ENCODE measurements around the gene DHDDS. TPM values are rescaled to one million over a fixed set of nuclear protein-coding genes. Genes with fewer than 3 reads are reported as not detected.
"Not testable (repeated sequence)": the region's sequence is repeated elsewhere in the genome, so short reads cannot be mapped to it uniquely, and the experiment has no call there.

DHDDS gene
- total and polyA plus RNA-seq, 9 donors, result 13.0 to 46.2 (median 27.3) TPM

DNA sequence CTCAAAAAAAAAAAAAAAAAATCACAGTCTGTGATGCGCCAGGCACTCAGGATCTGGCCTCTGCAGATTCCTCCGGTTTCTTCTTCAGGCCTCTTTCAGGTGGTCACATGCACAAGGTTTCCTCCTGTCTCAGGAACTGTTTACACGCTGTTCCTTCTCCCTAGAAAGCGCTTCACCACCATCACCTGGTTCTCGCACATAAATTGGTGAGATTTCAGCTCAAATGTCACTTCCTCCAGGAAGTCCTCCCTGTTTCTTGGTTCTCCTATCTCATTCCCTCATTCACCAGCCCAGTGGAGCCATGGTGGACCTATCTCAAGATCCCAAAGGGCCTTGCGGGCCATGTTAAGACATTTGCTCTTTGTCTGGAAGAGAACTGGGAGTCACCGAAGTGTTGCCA, 66.8 kb downstream of the DHDDS start:
- Histone ChIP-seq H3K9me3 (no peaks in the 10 kb centered on the region), H3K4me3 (no peak overlapping the region), H3K36me3 (no peaks in the 10 kb centered on the region), H3K4me1 (ENCODE audit: insufficient read depth) (peaks cover 1% of the 10 kb centered on the region), H3K27me3 (no peaks in the 10 kb centered on the region), H3K27ac (no peak overlapping the region)
- intact Hi-C loops (cut with DNase I), result no loop called here
- TF ChIP-seq, protein P1, sequence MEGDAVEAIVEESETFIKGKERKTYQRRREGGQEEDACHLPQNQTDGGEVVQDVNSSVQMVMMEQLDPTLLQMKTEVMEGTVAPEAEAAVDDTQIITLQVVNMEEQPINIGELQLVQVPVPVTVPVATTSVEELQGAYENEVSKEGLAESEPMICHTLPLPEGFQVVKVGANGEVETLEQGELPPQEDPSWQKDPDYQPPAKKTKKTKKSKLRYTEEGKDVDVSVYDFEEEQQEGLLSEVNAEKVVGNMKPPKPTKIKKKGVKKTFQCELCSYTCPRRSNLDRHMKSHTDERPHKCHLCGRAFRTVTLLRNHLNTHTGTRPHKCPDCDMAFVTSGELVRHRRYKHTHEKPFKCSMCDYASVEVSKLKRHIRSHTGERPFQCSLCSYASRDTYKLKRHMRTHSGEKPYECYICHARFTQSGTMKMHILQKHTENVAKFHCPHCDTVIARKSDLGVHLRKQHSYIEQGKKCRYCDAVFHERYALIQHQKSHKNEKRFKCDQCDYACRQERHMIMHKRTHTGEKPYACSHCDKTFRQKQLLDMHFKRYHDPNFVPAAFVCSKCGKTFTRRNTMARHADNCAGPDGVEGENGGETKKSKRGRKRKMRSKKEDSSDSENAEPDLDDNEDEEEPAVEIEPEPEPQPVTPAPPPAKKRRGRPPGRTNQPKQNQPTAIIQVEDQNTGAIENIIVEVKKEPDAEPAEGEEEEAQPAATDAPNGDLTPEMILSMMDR (IDR thresholded peaks at IDR 0.05), result no peak
- no peak for TF ChIP-seq EP300 (IDR thresholded peaks at IDR 0.05)
- no peak for TF ChIP-seq POLR2A (IDR thresholded peaks at IDR 0.05)
- 93 to 97% (median 96%) methylated on average over 7 of the region's 7 CpGs for WGBS, 3 donors
- no peak for DNase-seq

DNA sequence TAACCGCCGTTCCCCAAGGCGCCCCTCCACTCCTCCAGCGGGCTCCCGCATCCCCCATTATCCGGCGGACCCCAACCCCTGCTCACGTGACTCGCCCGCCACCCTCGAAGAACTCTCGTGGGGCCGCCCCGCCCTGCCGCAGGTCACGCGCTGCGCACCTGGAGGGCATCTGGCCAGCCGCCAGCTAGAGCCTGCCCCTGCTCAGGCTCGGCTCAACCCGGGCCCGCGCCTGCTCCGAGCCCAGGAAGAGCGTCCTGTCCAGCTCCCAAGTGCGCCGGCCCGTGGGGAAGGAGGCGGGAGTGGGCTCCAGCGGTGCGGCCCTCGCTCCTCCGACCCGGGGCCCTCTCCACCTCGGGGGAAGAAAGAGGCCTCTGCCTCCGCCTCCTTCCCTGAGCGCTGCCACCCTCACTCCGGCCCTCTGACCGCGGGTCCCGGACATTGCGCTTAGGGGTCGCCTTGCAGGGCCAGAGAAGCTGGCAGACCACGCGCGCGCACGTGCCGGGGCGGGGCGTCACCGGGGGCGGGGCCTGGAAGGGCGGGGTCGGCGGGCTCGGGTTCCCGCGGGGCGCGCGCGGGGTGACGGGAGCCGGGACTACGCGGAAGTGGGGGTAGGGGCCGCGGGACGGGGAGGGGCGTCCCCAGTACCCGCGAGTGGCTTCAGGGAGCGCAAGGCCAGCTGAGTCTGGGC, 68.5 kb downstream of the DHDDS start:
- intact Hi-C loops (cut with DNase I), result no loop called here
- DNase-seq, result peak; percentile 89 to 94 (median 92)
- H3K27ac ChIP-seq, result peak overlapping the region; percentile 45 to 81
- no peaks in the 10 kb centered on the region for H3K9me3 ChIP-seq
- H3K27me3 ChIP-seq, result no peaks in the 10 kb centered on the region
- TF ChIP-seq POLR2A (IDR thresholded peaks at IDR 0.05) (peak; percentile 35), EP300 (IDR thresholded peaks at IDR 0.05) (no peak)
- TF ChIP-seq, protein P1 (IDR thresholded peaks at IDR 0.05), result no peak
- H3K4me1 ChIP-seq (ENCODE audit: insufficient read depth), result peaks cover 1% of the 10 kb centered on the region
- WGBS, 3 donors, result 0% methylated on average over 43 to 74 of the region's 74 CpGs
- peak overlapping the region; percentile 76 for H3K4me3 ChIP-seq
- no peaks in the 10 kb centered on the region for H3K36me3 ChIP-seq

DNA sequence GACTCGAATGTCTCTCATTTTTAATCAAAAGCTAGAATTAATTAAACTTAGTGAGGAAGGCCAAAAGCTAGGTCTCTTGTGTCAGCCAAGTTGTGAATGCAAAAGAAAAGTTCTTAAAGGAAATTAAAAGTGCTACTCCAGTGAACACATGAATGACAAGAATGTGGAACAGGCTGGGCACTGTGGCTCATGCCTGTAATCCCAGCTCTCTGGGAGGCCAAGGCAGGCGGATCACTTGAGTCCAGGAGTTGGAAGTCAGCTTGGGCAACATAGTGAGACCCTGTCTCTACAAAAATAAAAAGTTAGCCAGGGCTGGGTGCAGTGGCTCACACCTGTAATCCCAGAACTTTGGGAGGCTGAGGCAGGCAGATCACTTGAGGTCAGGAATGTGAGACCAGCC, 78.6 kb downstream of the DHDDS start:
- 55 to 70% (median 67%) methylated on average over 2 of the region's 2 CpGs for WGBS, 3 donors
- DNase-seq; H3K9me3 ChIP-seq; H3K36me3 ChIP-seq; H3K27me3 ChIP-seq; H3K4me3 ChIP-seq; H3K27ac ChIP-seq; H3K4me1 ChIP-seq (ENCODE audit: insufficient read depth); intact Hi-C loops (cut with DNase I): not testable (repeated sequence)

DNA sequence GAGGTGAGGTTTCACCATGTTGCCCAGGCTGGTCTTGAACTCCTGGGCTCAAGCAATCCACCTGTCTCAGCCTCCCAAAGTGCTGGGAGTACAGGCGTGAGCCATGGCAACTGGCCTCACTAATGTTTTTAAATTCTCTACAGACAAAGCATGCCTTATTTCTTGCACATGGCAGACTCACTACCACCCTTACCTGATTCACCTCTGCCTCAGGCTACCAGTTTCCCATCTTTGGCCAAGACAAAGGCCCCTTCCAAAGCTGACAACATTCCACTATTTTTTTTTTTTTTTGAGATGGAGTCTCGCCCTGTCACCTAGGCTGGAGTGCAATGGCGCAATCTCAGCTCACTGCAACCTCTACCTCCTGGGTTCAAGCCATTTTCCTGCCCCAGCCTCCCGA, 83.7 kb downstream of the DHDDS start:
- H3K4me3 ChIP-seq; H3K4me1 ChIP-seq (ENCODE audit: insufficient read depth); DNase-seq; intact Hi-C loops (cut with DNase I); H3K36me3 ChIP-seq; H3K9me3 ChIP-seq; H3K27ac ChIP-seq; H3K27me3 ChIP-seq: not testable (repeated sequence)
- WGBS, 3 donors, result 80 to 88% (median 84%) methylated on average over 4 of the region's 4 CpGs

DNA sequence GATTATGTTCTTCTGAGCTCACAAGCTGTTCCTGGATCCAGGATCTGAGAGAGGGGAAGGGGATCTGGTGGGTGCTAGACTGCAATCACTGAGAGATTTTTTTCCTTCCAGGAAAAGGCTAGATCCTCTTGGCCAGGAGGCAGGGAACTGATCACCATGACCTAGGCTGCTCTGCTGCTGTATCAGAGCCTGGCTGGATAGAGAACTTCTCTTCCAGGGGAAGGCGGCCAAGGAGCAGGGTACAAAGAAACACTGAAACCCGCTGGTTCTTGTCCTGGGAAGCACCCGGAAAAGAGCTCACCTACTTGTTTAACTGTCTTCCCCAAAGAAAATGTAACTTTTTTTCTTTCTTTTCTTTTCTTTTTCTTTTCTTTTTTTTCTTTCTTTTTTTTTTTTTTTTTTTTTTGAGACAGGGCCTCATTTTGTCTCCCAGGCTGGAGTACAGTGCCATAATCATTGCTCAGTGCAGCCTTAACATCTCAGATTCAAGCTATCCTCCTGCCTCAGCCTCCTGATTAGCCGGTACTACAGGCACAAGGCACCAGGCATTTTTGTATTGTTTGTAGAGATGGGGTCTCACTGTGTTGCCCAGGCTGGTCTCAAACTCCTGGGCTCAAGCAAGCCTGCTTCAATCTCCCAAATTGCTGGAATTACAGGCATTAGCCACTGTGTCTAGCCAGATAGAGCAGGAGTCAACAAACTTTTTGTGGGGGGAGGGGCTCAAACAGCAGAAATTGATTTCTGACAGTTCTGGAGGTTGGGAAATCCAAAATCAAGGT, 85.1 kb downstream of the DHDDS start:
- Histone ChIP-seq H3K9me3 (no peaks in the 10 kb centered on the region), H3K27ac (no peak overlapping the region), H3K4me1 (ENCODE audit: insufficient read depth) (no peaks in the 10 kb centered on the region), H3K36me3 (no peaks in the 10 kb centered on the region), H3K4me3 (no peak overlapping the region), H3K27me3 (no peaks in the 10 kb centered on the region)
- intact Hi-C loops (cut with DNase I), result no loop called here
- 78 to 80% (median 79%) methylated on average over 4 of the region's 4 CpGs for WGBS, 3 donors
- DNase-seq, result no peak
- no peak for TF ChIP-seq POLR2A (IDR thresholded peaks at IDR 0.05)
- no peak for TF ChIP-seq EP300 (IDR thresholded peaks at IDR 0.05)
- TF ChIP-seq, protein P1 (IDR thresholded peaks at IDR 0.05), result no peak
